Coronary artery (tissue), 2 donors: ENCODE measurements around the gene NUCB1.
"Not testable (repeated sequence)": the region's sequence is repeated elsewhere in the genome, so short reads cannot be mapped to it uniquely, and the experiment has no call there.

ENCODE experiments used
- DNase-seq: peaks from one replicate; pipeline ENCODE4 v3.0.0-alpha.2; 2017; ENCODE audit warnings: low spot score
- H3K27ac ChIP-seq, 2 donors: fragments of 200-600 bp; sonication (generic); one replicate each; pipeline ENCODE4 v1.5.1; 2016 to 2019
- H3K4me3 ChIP-seq: fragments of 200-600 bp; sonication (generic); 2 replicates; pipeline ENCODE4 v1.5.1; 2016; ENCODE audit warnings: mild to moderate bottlenecking, moderate library complexity
- TF ChIP-seq, protein P1 (sequence below): fragments of 200-600 bp; sonication (generic); IDR thresholded peaks from one replicate; pipeline ENCODE4 v1.5.1; 2019; ENCODE audit warnings: antibody characterized with exemption

The NUCB1 gene

DNA sequence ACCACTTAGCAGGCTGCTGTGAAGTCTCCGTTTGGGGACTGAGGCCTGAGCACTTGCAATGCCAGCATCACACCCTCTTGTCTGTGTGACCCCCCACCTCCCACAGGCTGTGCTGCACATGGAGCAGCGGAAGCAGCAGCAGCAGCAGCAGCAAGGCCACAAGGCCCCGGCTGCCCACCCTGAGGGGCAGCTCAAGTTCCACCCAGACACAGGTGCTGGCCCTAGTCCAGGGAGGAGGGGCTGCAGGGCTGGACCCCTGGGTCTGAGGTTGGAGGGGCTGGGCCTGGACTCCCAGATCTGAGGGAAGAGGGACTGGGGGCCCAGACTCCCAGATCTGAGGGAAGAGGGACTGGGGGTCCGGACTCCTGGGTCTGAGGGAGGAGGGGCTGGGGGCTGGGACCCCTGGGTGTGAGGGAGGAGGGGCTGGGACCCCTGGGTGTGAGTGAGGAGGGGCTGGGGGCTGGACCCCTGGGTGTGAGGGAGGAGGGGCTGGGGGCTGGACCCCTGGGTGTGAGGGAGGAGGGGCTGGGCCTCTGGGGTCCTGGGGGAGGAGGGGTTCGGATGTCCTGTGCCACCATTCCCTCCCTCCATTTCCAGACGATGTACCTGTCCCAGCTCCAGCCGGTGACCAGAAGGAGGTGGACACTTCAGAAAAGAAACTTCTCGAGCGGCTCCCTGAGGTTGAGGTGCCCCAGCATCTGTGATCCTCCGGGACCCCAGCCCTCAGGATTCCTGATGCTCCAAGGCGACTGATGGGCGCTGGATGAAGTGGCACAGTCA is 21.8 kb downstream of the NUCB1 start:
- DNase-seq: no peak
- Histone ChIP-seq H3K27ac (no peak overlapping the region), H3K4me3 (no peak overlapping the region)
- TF ChIP-seq, protein P1, sequence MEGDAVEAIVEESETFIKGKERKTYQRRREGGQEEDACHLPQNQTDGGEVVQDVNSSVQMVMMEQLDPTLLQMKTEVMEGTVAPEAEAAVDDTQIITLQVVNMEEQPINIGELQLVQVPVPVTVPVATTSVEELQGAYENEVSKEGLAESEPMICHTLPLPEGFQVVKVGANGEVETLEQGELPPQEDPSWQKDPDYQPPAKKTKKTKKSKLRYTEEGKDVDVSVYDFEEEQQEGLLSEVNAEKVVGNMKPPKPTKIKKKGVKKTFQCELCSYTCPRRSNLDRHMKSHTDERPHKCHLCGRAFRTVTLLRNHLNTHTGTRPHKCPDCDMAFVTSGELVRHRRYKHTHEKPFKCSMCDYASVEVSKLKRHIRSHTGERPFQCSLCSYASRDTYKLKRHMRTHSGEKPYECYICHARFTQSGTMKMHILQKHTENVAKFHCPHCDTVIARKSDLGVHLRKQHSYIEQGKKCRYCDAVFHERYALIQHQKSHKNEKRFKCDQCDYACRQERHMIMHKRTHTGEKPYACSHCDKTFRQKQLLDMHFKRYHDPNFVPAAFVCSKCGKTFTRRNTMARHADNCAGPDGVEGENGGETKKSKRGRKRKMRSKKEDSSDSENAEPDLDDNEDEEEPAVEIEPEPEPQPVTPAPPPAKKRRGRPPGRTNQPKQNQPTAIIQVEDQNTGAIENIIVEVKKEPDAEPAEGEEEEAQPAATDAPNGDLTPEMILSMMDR: no peak

DNA sequence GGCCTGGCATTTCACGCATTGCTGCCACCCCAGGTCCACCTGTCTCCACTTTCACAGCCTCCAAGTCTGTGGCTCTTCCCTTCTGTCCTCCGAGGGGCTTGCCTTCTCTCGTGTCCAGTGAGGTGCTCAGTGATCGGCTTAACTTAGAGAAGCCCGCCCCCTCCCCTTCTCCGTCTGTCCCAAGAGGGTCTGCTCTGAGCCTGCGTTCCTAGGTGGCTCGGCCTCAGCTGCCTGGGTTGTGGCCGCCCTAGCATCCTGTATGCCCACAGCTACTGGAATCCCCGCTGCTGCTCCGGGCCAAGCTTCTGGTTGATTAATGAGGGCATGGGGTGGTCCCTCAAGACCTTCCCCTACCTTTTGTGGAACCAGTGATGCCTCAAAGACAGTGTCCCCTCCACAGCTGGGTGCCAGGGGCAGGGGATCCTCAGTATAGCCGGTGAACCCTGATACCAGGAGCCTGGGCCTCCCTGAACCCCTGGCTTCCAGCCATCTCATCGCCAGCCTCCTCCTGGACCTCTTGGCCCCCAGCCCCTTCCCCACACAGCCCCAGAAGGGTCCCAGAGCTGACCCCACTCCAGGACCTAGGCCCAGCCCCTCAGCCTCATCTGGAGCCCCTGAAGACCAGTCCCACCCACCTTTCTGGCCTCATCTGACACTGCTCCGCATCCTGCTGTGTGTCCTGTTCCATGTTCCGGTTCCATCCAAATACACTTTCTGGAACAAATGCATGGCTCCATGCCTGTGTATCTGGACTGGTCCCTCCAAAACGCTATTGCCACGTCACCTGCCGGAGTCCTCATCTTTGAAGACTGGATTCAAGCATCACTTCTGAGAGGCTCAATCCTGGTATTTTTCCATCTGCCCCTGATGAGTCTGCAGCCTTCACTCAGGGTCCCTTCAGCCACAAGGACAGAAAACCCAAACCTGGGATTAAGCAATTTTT is 22.7 kb downstream of the NUCB1 start:
- H3K27ac ChIP-seq: no peak overlapping the region
- TF ChIP-seq, protein P1: no peak
- no peak for DNase-seq
- no peak overlapping the region for H3K4me3 ChIP-seq

DNA sequence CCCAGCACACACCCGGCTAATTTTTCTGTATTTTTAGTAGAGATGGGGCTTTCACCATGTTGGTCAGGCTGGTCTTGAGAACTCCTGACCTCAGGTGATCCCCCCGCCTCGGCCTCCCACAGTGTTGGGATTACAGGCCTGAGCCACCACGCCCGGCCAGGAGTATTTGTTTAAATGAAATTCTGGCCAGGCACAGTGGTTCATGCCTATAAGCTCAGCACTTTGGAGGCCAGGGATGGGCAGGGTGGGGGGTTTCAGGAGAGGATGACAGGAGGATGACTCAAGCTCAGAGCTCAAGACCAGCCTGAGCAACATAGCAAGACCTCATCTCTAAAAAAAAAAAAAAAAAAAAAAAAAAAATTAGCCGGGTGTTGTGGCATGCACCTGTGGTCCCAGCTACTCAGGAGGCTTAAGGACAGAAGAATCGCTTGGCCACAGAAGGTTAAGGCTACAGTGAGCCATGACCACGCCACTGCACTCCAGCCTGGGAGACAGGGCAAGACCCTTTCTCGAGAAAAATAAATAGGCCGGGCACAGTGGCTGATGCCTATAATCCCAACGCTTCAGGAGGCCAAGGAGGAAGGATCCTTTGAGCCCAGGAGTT is 25.2 kb downstream of the NUCB1 start:
- no peak overlapping the region for H3K27ac ChIP-seq
- no peak for DNase-seq
- TF ChIP-seq, protein P1: no peak
- H3K4me3 ChIP-seq: no peak overlapping the region

DNA sequence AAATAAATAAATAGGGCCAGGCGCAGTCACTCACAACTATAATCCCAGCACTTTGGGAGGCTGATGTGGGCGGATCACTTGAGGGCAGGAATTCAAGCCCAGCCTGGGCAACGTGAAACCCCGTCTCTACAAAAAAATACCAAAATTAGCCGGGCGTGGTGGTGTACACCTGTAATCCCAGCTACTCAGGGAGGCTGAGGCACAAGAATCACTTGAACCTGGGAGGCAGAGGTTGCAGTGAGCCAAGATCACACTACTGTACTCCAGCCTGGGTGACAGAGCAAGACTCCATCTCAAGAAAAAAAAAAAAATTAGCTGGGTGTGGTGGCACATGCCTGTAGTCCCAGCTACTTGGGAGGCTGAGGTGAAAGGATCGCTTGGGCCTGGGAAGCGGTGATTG is 25.8 kb downstream of the NUCB1 start:
- not testable (repeated sequence) for H3K27ac ChIP-seq, H3K4me3 ChIP-seq, DNase-seq

DNA sequence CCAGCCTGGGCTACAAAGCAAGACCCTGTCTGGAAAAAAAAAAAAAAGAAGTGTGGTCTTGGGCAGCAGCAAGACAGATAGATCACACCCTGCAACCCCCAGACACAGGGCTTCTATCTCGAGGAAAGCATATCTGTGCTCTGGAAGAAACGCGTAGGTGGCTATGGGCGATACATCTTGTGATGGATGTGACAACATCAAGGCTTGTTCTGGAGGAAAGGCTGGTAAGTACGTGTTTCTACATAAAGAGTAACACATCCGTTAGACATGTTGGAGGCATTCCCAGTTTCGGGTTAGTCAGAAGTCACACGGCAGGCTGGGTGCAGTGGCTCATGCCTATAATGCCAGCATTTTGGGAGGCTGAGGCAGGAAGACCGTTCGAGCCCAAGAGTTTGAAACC is 26.8 kb downstream of the NUCB1 start:
- no peak for DNase-seq
- peak overlapping the region; percentile 45 for H3K4me3 ChIP-seq
- peak overlapping the region; percentile 3 to 47 for H3K27ac ChIP-seq
- TF ChIP-seq, protein P1: no peak

DNA sequence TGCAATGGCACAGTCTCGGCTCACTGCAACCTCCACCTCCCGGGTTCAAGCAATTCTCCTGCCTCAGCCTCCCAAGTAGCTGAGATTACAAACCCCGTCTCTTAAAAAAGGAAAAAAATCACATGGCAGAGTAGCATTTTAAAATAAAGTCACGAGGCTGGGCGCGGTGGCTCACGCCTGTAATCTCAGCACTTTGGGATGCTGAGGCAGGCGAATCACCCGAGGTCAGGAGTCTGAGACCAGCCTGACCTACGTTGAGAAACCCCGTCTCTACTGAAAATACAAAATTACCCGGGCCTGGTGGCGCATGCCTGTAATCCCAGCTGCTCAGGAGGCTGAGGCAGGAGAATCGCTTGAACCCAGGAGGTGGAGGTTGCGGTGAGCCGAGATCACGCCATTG is 27.6 kb downstream of the NUCB1 start:
- H3K27ac ChIP-seq, DNase-seq, H3K4me3 ChIP-seq: not testable (repeated sequence)

DNA sequence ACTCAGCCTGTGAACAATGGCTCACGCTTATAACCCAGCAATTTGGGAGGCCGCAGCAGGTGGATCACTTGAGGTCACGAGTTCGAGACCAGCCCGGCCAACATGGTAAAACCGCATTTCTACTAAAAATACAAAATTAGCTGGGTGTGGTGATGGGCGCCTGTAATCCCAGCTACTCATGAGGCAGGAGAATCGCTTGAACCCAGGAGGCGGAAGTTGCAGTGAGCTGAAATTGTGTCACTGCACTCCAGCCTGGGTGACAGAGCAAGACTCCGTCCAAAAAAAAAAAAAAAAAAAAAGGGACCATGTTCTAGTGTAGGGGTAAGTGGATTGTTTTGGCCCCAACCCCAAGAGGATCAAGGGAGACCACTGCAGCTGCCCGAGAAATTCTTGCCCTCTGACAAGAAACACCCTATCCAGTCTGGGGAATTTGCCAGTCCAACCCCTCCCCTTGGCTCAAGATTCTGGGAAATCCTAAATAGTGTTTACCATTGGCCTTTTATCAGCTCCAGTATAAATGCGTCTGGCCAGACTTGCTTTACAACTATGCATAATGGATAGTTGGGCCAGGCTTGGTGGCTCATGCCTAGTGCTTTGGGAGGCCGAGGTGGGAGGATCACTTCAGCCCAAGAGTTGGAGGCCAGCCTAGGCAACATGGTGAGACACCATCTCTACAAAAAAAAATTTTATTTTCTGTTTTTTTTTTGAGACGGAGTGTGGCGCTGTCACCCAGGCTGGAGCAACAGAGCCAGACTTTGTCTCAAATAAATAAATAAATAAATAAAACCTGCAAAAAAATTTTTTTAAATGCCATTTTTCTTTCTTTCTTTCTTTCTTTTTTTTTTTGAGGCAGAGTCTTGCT is 28.3 kb downstream of the NUCB1 start:
- TF ChIP-seq, protein P1: no peak
- DNase-seq: no peak
- Histone ChIP-seq H3K4me3 (no peak overlapping the region), H3K27ac (no peak overlapping the region)
